Measurements from ENCODE around the gene TBCEL. TPM values are rescaled to one million over a fixed set of nuclear protein-coding genes. Genes with fewer than 3 reads are reported as not detected.

Gene TBCEL
- total RNA-seq, 3 donors from 2014 or later = 16.0 to 31.8 (median 26.9) TPM

DNA sequence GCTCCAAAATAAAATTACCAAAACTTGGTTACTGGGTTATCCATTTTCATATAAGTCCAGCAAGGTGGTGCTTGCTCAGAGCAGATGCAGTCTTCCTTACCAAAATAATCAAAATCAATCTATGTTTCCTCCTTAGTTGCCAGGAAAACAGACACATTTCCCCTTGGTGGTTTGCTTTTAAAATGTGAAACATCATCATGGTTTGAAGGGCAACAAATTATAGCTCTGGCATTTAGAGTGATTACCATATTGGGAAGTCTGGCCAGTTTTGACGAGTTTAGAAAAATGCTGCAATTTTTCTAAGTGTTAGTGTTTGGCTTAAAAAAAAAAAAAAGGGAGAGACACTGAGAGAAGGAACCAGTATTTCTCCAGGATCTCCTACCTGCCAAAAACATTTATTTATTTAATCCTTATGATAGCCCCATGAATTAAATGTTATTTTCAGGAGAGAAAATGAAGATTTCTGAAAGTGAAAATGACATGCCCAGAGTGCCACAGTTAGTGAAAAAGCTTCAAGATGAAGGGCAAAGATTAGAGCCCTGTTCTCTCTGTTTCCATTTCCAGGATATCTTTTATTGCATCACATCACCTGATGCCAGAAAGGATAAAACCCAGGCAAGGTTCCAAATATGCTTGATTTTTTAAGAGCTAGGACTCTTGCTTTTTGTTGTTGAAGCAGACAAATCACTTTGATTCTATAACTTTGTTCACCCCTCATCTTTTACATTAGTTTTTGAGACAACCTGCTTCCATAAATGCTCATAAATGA lies 29.6 kb upstream of the TBCEL start:
- DNase-seq (ENCODE audit: low spot score in 2 of 2) = no peak
- H3K4me1 ChIP-seq = no peaks in the 10 kb centered on the region
- TF ChIP-seq POLR2A (IDR thresholded peaks at IDR 0.05) (no peak), POLR2AphosphoS5 (IDR thresholded peaks at IDR 0.05) (no peak)
- TF ChIP-seq, protein P1, sequence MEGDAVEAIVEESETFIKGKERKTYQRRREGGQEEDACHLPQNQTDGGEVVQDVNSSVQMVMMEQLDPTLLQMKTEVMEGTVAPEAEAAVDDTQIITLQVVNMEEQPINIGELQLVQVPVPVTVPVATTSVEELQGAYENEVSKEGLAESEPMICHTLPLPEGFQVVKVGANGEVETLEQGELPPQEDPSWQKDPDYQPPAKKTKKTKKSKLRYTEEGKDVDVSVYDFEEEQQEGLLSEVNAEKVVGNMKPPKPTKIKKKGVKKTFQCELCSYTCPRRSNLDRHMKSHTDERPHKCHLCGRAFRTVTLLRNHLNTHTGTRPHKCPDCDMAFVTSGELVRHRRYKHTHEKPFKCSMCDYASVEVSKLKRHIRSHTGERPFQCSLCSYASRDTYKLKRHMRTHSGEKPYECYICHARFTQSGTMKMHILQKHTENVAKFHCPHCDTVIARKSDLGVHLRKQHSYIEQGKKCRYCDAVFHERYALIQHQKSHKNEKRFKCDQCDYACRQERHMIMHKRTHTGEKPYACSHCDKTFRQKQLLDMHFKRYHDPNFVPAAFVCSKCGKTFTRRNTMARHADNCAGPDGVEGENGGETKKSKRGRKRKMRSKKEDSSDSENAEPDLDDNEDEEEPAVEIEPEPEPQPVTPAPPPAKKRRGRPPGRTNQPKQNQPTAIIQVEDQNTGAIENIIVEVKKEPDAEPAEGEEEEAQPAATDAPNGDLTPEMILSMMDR (IDR thresholded peaks at IDR 0.05) = no peak
- H3K27me3 ChIP-seq = no peaks in the 10 kb centered on the region
- intact Hi-C loops (cut with DNase I; ENCODE audit: low total_unique reads) = no loop called here
- H3K4me3 ChIP-seq = no peak overlapping the region
- H3K27ac ChIP-seq = no peak overlapping the region
- no peaks in the 10 kb centered on the region for H3K36me3 ChIP-seq
- H3K9me3 ChIP-seq = no peaks in the 10 kb centered on the region

- no peaks in the 10 kb centered on the region for H3K27me3 ChIP-seq
- H3K4me3 ChIP-seq = no peak overlapping the region
- no peaks in the 10 kb centered on the region for H3K9me3 ChIP-seq
- no peak overlapping the region for H3K27ac ChIP-seq
- no peak for DNase-seq (ENCODE audit: low spot score in 2 of 2)
- intact Hi-C loops (cut with DNase I; ENCODE audit: low total_unique reads) = no loop called here
- no peaks in the 10 kb centered on the region for H3K36me3 ChIP-seq
- no peaks in the 10 kb centered on the region for H3K4me1 ChIP-seq
- TF ChIP-seq POLR2A (IDR thresholded peaks at IDR 0.05) = no peak
- TF ChIP-seq, protein P1 (IDR thresholded peaks at IDR 0.05) = no peak
- TF ChIP-seq POLR2AphosphoS5 (IDR thresholded peaks at IDR 0.05) = no peak
Observed at GRCh38 chr11:120995184-120995583, 28.7 kb upstream of the TBCEL start.

- intact Hi-C loops (cut with DNase I; ENCODE audit: low total_unique reads) = no loop called here
- Histone ChIP-seq H3K27ac (no peak overlapping the region), H3K27me3 (no peaks in the 10 kb centered on the region), H3K9me3 (no peaks in the 10 kb centered on the region), H3K36me3 (no peaks in the 10 kb centered on the region), H3K4me3 (no peak overlapping the region), H3K4me1 (no peaks in the 10 kb centered on the region)
- DNase-seq (ENCODE audit: low spot score in 2 of 2) = no peak
- TF ChIP-seq POLR2A (IDR thresholded peaks at IDR 0.05) (no peak), POLR2AphosphoS5 (IDR thresholded peaks at IDR 0.05) (no peak)
- TF ChIP-seq, protein P1 (IDR thresholded peaks at IDR 0.05) = no peak
Observed at GRCh38 chr11:120996973-120997372, 26.9 kb upstream of the TBCEL start.

GRCh38 chr11:120998581-120998980 lies 25.3 kb upstream of the TBCEL start:
- H3K36me3 ChIP-seq = no peaks in the 10 kb centered on the region
- intact Hi-C loops (cut with DNase I; ENCODE audit: low total_unique reads) = no loop called here
- no peak for DNase-seq (ENCODE audit: low spot score in 2 of 2)
- no peak overlapping the region for H3K27ac ChIP-seq
- no peaks in the 10 kb centered on the region for H3K4me1 ChIP-seq
- no peaks in the 10 kb centered on the region for H3K27me3 ChIP-seq
- TF ChIP-seq POLR2A (IDR thresholded peaks at IDR 0.05) (no peak), POLR2AphosphoS5 (IDR thresholded peaks at IDR 0.05) (no peak)
- TF ChIP-seq, protein P1 (IDR thresholded peaks at IDR 0.05) = no peak
- no peaks in the 10 kb centered on the region for H3K9me3 ChIP-seq
- H3K4me3 ChIP-seq = no peak overlapping the region

- Histone ChIP-seq H3K27ac (no peak overlapping the region), H3K4me3 (no peak overlapping the region), H3K36me3 (no peaks in the 10 kb centered on the region), H3K9me3 (no peaks in the 10 kb centered on the region), H3K4me1 (no peaks in the 10 kb centered on the region), H3K27me3 (no peaks in the 10 kb centered on the region)
- intact Hi-C loops (cut with DNase I; ENCODE audit: low total_unique reads) = no loop called here
- TF ChIP-seq POLR2AphosphoS5 (IDR thresholded peaks at IDR 0.05) (no peak), POLR2A (IDR thresholded peaks at IDR 0.05) (no peak)
- TF ChIP-seq, protein P1 (IDR thresholded peaks at IDR 0.05) = no peak
- DNase-seq (ENCODE audit: low spot score in 2 of 2) = no peak
Observed at GRCh38 chr11:121004206-121004840, 19.6 kb upstream of the TBCEL start.
